Hematopoietic multipotent progenitor cell treated with erythropoietin and hydrocortisone succinate and interleukin-3 and kit ligand, for 15 days (in vitro differentiated cells): Measurements from ENCODE around the gene PGA5.
"Not testable (repeated sequence)": the region's sequence is repeated elsewhere in the genome, so short reads cannot be mapped to it uniquely, and the experiment has no call there.

Experiments
- DNase-seq: peaks from one replicate; pipeline ENCODE4 v3.0.0-alpha.2; 2015; ENCODE audit warnings: low spot score

The PGA5 gene

DNA sequence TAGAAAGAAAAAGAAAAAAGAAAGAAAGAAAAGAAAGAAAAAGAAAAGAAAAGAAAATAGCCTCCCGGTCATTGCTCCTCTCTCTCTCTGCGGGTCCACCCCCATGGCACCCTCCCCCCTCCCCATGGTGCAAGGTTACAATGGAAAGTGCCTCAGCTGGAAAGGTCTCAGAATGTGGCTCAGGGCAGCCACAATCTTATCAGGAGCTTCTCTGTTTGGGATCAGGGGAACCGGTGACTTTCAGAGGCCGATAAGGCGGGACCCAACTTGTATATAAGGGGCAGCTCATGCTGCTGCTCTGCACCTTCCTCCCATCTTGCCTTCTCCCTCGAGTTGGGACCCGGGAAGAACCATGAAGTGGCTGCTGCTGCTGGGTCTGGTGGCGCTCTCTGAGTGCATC, at the start of gene PGA5:
Gene PGA5 (plus strand): TSS at position 301 of the 400 bp plus-strand sequence. CDS start 52 bp downstream, at position 353.
- DNase-seq: not testable (repeated sequence)

DNA sequence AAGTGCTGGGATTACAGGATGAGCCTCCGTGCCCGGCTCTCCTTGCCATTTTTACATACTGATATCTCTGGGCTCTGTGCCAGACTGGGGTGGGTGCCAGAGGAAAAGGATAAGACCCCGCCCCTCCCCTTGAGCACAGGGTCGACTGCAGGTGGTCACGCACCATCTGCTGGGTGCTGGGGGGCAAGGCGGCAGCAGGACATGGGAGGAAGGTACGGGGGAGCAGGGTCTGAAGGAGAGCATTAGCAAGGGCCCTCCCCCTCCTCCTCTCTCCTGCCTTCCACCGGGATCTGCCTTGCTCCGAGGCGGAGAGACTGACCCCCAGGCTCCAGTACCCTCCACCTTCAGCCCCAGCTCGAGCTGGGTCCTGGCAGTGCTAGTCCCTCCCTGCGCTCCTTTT, 47.4 kb upstream of the PGA5 start:
- DNase-seq: no peak

DNA sequence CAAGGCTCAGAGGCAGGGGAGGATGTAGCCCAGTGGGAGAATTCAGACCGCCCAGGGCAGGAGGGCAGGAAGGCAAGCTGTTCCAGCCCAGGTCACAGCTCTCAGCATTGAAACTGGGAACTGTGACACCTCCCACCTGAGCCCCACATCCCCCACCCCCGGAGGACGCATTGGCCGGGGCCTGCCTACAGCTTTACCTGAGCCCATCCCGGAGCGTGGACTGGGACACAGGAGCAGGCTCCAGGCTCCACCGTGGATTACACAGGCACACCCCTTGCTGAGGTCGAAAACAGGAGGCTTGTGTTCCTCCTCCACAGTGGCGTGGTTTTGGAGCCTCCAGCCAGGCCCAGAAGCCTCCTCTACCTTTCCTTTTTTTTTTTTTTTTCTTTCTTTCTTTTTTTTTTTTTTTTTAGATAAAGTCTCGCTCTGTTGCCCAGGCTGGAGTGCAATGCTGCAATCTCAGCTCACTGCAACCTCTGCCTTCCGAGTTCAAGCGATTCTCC, 46.8 kb upstream of the PGA5 start:
- no peak for DNase-seq

DNA sequence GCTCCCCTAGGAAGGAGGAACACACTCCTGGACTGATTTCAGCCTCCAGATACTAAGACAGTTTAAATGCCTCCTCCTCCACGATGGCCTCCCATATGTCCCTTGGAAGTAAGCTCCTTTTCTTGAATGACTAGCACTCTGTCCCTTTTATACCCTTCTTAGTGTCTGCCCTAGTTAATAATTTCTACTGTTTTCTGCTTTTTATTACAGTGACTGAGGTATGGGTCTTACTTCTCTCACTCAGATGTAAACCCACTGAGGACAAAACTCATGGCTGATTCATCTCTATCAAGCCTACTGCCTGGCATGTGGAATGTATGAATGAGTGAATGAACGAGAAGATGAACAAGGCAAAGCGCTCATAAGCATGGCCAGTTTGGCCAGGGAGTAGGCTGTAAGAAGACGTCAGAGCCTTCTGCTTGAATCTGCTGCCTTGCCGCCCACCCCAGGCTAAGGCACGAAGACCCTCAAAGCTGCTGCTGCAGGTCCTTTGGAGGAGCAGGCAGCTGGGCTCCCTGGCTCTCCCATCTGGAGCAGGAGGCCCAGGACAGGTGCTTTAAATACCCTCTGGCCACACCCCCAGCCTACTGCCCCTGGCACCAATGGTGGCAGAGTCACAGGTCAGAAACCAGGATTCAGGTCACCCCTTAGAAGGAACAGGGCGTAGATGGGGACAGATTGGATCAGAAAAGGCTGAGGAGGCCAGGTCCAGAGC, 45.8 kb upstream of the PGA5 start:
- DNase-seq: no peak

DNA sequence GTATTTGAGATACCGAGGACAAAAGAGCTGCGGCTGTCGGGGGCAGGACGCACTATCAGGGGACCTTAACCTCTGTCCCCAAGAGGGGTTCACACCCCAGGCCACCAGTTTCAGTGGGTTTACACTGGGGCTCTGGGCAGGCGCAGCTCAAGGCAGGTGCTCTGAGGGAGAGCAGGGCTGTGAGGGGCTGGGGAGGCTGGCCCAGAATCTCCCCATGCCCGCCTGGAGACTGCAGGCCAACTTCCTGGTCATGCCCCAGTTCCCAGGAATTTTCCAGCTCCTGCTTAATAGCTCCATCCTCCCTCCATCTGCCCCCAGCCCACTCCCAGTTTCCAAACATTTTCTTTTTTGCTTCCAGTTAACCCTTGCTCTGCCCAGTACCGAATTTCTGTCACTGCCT, 45.3 kb upstream of the PGA5 start:
- DNase-seq: no peak

DNA sequence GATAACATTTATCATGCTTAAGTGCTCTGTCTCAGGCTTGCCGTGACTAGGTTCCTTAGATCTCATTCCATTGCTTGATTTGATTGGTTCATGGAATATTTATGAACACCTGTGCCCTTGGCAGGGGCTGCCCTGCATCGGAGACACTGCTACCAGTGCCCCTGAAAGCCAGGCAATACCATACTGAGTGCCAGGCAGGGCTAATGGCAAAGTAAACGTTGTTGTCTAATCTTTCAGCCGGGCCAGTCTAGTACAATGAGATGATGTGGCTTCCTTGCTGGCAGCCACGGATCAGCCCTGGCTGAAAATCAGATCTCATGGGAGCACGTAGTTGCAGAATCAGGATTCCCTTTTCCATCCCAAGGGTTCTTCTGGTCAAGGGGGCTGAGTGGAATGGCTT, 42.6 kb upstream of the PGA5 start:
- DNase-seq: no peak

DNA sequence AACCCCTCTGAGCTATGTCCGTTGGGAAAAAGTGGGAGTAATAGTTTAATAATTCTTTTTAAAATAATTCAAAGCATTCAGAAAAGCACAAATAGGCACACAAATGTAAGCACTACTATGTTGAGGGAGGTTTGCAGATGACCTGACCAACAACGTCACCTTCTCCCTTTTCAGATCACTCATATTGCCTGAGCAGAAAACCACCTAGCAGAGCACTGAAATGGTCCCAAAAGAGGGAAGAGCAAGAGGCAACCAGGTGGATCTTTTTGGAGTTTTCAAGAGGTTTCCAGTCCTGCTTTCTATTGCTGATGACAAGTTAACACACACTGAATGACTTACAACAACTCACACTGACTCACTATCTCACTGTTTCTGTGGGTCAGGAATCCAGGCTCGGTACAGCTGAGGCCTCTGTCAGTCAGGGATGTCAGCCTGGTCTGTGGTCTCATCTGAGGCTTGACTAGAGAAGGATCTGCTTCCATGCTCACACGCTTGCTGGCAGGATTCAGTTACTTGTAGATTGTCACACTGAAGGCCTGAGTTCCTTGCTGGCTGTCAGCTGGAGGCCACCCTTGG, 41.9 kb upstream of the PGA5 start:
- DNase-seq: no peak

DNA sequence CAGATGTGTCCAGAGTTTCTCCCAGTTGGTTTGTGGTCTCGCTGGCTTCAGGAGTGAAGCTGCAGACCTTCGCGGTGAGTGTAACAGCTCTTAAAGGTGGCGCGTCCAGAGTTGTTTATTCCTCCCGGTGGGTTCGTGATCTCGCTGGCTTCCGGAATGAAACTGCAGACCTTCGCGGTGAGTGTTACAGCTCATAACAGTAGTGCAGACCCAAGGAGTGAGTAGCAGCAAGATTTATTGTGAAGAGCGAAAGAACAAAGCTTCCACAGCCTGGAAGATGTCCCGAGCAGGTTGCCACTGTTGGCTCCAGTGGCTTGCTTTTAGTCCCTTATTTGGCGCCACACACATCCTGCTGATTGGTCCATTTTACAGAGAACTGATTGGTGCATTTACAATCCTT, 39.5 kb upstream of the PGA5 start:
- no peak for DNase-seq

DNA sequence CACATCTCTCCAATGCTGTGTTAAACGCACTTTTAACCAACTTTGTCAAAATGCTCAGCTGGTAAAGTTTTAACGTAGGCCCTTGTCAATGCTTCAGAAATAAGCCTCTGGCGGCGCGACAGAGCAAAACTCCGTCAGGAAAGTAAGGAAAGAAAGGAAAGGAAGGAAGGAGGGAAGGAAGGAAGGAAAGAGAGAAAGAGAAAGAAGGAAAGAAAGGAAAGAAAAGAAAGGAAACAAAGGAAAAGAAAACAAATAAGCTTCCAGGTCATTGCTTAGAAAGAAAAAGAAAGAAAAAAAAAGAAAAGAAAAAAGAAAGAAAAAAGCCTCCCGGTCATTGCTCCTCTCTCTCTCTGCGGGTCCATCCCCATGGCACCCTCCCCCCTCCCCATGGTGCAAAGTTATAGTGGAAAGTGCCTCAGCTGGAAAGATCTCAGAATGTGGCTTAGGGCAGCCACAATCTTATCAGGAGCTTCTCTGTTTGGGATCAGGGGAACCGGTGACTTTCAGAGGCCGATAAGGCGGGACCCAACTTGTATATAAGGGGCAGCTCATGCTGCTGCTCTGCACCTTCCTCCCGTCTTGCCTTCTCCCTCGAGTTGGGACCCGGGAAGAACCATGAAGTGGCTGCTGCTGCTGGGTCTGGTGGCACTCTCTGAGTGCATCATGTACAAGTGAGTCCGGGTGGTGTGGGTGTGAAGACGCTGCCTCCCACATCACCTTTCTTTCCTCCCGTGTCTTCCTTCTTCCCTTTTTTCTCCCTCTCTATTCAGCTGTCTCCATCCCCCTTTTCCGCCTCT, 37.8 kb upstream of the PGA5 start, which contains the start of gene PGA3:
Gene PGA3 (plus strand): TSS at position 566 of the 797 bp plus-strand sequence. CDS start 50 bp downstream, at position 616.
- not testable (repeated sequence) for DNase-seq

DNA sequence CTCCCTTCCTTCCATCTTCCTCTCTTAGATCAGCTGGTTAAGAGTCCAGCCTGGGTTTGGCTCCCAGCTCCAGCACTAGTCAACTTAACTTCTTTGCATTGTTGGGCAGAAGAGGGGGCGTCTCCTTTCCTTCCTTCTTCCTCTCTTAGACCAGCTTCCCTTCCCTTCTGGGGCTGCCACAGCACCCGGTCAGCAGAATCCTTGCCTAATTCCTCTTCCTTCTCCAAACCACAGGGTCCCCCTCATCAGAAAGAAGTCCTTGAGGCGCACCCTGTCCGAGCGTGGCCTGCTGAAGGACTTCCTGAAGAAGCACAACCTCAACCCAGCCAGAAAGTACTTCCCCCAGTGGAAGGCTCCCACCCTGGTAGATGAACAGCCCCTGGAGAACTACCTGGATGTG, 37.1 kb upstream of the PGA5 start:
- not testable (repeated sequence) for DNase-seq

DNA sequence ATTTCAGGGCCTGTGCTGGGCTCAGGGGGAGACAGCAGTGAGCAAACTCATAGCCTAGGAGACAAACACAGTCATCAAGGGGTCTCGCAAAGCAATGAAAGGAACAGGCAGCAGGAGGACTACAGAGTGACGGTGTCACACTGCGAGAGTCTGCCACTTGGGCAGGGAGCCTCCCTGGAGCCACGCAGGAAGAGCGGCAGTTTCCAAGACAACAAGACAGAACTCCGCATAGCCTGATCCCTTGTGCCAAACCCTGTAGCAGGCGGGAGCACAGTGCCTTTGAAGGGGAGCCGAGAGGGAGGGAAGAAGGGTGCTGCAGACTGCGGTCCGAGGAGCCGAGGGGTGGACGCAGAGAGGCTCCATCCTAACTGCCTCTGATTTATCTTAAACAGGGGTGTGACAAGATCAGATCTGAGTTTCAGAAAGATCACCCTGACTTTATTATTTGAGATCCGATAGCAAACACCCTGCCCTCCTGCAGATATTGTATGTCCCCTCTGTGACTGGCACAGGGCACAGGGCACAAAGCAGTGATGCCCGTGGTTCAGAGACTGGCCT, 36.4 kb upstream of the PGA5 start:
- not testable (repeated sequence) for DNase-seq

DNA sequence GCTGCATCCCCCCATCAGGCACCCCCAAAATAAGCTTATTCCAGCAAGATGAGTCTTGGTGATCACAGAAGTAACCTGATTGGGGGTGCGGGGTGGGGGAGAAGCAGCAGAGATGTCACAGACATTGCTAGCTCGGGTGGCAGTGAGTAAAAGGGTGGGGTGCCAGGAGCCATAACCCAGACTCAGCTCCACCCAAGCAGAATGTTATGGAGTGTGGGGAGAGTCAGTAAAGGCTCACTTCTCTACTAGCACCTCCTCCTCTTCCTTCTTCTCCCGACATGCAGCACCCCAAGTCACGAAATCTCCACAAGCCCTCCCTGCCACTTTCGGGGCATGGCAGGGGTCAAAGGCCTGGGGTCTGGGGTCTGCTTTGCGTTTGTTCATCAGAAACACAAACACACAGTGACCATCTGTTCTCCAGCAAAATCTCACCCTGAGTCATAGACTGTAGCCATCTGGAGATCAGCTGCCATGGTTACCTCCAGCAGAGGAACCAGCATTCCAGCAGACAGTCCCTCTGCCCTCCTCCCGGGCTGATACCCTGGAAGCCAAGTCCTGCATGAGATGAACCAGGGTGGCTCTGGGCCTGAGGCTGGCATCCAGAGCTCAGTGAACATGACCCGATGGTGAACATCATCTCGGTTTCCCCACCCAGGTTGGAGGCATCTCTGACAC, 33.2 kb upstream of the PGA5 start:
- not testable (repeated sequence) for DNase-seq

DNA sequence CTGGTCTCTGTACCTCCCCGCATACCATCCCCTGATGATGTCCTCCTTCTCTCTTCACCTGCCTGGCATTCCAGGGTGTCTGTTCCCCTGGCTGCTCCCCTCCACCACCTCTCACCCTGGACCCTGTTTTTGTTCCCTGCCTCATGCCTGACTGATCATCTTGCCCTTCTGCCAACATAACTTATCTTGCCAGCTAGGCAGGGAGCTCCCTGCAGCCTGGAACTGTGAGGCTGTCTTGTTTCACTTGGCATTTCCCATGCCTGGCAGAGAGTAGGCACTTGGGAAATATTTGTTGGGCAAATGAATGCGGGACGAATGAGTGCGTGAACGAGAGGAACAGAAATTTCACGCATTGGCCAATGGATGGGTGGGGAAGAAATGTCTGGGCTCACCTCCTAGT, 30.3 kb upstream of the PGA5 start:
- DNase-seq: not testable (repeated sequence)

DNA sequence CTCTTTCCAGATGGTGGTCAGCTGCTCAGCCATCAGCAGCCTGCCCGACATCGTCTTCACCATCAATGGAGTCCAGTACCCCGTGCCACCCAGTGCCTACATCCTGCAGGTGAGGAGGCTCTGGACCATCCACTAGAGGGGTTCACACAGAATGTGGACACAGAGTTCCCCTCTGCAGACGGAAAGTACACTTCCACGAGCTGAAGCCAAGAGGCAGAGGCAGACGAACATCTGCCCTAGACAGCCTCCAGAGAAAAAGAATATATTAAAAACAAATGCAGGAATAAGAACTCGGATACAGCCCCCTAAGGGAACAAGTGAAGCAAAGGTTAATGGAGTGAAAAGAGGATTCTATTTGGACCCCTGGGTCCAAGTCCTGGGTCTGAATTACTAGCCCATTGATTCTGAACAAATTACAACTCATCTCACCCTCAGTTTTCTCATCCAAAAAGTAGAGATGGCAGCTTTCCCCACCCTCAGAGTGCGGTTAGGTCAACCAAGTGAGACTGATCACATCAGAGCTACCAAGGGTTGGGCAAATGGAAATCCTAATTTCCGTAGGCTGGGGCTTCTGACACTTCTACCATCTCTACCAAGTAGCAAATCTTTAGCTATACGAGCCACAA, 29.5 kb upstream of the PGA5 start:
- DNase-seq: not testable (repeated sequence)

DNA sequence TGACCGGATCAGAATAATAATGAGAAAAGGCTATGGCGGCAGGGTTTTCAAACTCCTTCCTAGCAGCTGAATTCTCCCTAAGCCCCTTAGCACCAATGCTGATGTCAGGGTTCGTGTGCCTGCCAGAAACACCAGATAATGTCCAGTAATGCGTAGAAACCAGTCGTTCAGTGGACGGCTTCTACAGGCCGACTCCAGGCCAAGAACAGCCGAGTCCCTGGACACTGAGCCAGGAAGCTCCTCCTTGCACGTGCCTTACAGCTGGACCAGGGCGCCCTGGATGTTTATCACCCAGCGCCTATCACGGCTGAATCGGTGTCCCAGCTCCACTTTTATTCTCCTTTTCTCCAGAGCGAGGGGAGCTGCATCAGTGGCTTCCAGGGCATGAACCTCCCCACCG, 28.8 kb upstream of the PGA5 start:
- DNase-seq: not testable (repeated sequence)

DNA sequence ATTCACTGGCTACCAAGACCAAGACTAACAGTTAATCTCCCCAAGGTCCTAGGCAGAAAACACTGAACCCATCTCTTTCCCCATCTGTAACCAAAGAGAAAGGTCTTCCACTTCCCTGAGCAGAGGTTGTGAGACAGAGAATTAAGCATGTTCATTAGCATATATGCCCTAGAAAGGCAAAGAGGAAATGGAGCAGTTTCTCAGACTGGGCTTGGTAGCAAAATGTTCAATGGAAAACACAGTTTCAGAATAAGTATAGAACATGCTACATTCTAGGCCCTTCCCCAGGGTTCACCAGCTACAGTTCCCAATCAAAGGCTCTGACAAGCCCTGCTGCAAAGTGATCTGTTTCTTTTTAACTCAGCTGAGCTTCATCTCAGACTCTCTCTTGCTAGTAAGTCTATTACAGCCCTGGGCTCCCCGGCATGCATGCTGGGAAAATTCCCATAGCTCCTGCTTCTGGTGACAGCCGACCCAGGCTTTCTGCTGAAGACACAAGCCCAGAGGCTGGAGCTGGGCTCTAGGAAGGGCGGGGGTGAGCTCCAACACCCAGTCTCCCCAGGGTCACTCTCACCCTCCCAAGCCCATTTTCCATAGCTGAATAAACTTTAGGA, 27.2 kb upstream of the PGA5 start:
- DNase-seq: not testable (repeated sequence)

DNA sequence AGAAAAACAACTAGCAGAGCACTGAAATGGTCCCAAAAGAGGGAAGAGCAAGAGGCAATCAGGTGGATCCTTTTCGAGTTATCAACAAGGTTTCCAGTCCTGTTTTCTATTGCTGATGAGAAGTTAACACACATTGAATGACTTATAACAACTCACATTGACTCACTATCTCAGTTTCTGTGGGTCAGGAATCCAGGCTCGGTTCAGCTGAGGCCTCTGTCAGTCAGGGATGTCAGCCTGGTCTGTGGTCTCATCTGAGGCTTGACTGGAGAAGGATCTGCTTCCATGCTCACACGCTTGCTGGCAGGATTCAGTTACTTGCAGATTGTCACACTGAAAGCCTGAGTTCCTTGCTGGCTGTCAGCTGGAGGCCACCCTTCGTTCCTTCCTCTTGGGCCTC, 22.7 kb upstream of the PGA5 start:
- DNase-seq: not testable (repeated sequence)

DNA sequence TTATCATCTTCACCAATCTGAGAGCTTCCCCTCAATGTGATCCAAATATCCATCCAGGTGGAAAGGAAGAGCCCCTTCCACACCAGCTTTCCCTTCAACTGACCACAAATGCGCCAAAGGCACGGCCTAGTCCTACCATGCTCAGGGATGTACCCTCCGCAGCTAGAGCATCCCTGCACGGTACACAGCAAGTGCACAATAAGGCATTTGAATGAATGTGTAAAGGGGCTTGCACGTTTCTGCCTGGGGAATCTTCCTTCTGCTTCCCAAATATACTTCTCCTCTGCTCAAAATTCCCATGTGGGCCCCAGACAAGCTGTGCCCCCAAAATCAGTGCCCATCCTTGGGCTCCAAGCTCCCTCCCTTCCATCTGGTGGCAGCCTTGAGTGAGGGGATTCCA, 22.0 kb upstream of the PGA5 start:
- DNase-seq: not testable (repeated sequence)

DNA sequence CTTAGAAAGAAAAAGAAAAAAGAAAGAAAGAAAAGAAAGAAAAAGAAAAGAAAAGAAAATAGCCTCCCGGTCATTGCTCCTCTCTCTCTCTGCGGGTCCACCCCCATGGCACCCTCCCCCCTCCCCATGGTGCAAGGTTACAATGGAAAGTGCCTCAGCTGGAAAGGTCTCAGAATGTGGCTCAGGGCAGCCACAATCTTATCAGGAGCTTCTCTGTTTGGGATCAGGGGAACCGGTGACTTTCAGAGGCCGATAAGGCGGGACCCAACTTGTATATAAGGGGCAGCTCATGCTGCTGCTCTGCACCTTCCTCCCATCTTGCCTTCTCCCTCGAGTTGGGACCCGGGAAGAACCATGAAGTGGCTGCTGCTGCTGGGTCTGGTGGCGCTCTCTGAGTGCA, 18.9 kb upstream of the PGA5 start, which contains the start of gene PGA4:
Gene PGA4 (plus strand): TSS at position 301 of the 400 bp plus-strand sequence. CDS start 54 bp downstream, at position 355.
- DNase-seq: not testable (repeated sequence)

DNA sequence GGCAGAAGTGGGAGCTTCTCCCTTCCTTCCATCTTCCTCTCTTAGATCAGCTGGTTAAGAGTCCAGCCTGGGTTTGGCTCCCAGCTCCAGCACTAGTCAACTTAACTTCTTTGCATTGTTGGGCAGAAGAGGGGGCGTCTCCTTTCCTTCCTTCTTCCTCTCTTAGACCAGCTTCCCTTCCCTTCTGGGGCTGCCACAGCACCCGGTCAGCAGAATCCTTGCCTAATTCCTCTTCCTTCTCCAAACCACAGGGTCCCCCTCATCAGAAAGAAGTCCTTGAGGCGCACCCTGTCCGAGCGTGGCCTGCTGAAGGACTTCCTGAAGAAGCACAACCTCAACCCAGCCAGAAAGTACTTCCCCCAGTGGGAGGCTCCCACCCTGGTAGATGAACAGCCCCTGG, 18.3 kb upstream of the PGA5 start:
- DNase-seq: not testable (repeated sequence)
